HepG2 (cell line): ENCODE data around the gene CEBPZOS. TPM values are rescaled to one million over a fixed set of nuclear protein-coding genes. Genes with fewer than 3 reads are reported as not detected.

Experiments
- ATAC-seq: fragments of 200-7000 bp; cut with Tn5 transposase; 3 replicates; pipeline ENCODE4 v1.9.1; 2020; ENCODE audit warnings: mild to moderate bottlenecking, moderate library complexity
- BruUV-seq: library from RNA; stranded (reverse); fragments of 400-500 nt; replicated peaks from 2 replicates; lab custom pipeline; 2021; lab: Mats Ljungman, UMichigan
- CTCF ChIA-PET: fragments of 300-600 bp; formaldehyde crosslinking; extraction: SDS; loops from one replicate; lab custom pipeline; 2021; ENCODE audit warnings: low total read pairs, inconsistent platforms, low intra/inter-chr PET ratio; lab: Yijun Ruan, JAX
- POLR2A ChIA-PET: fragments of 350-600 bp; sonication (Branson Sonifier 250); formaldehyde crosslinking; loops from one replicate; lab custom pipeline; 2020; ENCODE audit warnings: antibody characterized with exemption, inconsistent platforms; lab: Yijun Ruan, JAX
- DNase-seq: peaks from one replicate; pipeline ENCODE4 v3.0.0-alpha.2; 2015; ENCODE audit warnings: low spot score
- FAIRE-seq: peaks from 3 replicates; lab custom pipeline; 2011; peaks lifted over from hg19 to GRCh38; lab: Jason Lieb, UNC
- H2AFZ ChIP-seq: one replicate; pipeline ENCODE4 v1.6.1; 2011; ENCODE audit warnings: low read length, inconsistent platforms
- H3K27ac ChIP-seq: fragments of 300-600 bp; 3 replicates; pipeline ENCODE4 v1.8.0; 2011; ENCODE audit warnings: mixed run types, mild to moderate bottlenecking, mixed read lengths, low read length, inconsistent platforms; ENCODE audit not compliant: insufficient read depth; ENCODE audit errors: extremely low read length
- H3K27me3 ChIP-seq, 2 experiments: fragments of 200-600 bp in 1 of 2; 2 replicates in 1 of 2; 3 replicates in 1 of 2; pipeline versions ENCODE4 v1.6.0 to v1.8.0; 2011; ENCODE audit warnings: low read length in 2 of 2, mild to moderate bottlenecking in 2 of 2, moderate library complexity in 2 of 2, inconsistent platforms in 1 of 2; ENCODE audit not compliant: insufficient read depth in 2 of 2, control insufficient read depth in 1 of 2
- H3K36me3 ChIP-seq, 2 experiments: fragments of 200-600 bp in 1 of 2; replicated peaks in 1 of 2; 2 replicates in 1 of 2; 3 replicates in 1 of 2; pipeline versions ENCODE4 v1.5.1 to v1.8.0; 2011; ENCODE audit warnings: low read length in 2 of 2, inconsistent platforms in 1 of 2; ENCODE audit not compliant: insufficient read depth in 2 of 2, control insufficient read depth in 1 of 2
- H3K4me1 ChIP-seq: 2 replicates; pipeline ENCODE4 v1.5.1; 2012; ENCODE audit warnings: low read length, inconsistent platforms; ENCODE audit not compliant: insufficient read depth
- H3K4me2 ChIP-seq: 2 replicates; pipeline ENCODE4 v1.6.0; 2011; ENCODE audit warnings: low read depth, low read length, inconsistent platforms
- H3K4me3 ChIP-seq, 3 experiments: fragments of 200-600 bp in 1 of 3; sonication (generic), shearing (Covaris generic) in 1 of 3; replicated peaks in 1 of 3; 2 replicates each; pipeline ENCODE4 v1.5.1; 2011 to 2016; ENCODE audit warnings: low read length in 3 of 3, inconsistent platforms in 2 of 3, low read depth in 2 of 3, mild to moderate bottlenecking in 2 of 3, control low read depth in 1 of 3, mixed read lengths in 1 of 3; ENCODE audit not compliant: insufficient read depth in 1 of 3
- H3K79me2 ChIP-seq: one replicate; pipeline ENCODE4 v1.6.1; 2011; ENCODE audit warnings: low read length, inconsistent platforms; ENCODE audit not compliant: insufficient read depth
- H3K9ac ChIP-seq: 2 replicates; pipeline ENCODE4 v1.6.0; 2011; ENCODE audit warnings: mild to moderate bottlenecking, low read depth, low read length, inconsistent platforms; ENCODE audit not compliant: insufficient read depth
- H3K9me3 ChIP-seq: 2 replicates; pipeline ENCODE4 v1.5.1; 2012; ENCODE audit warnings: mild to moderate bottlenecking, low read length
- H4K20me1 ChIP-seq: 2 replicates; pipeline ENCODE4 v1.6.0; 2011; ENCODE audit warnings: inconsistent platforms, mild to moderate bottlenecking, low read length, moderate library complexity; ENCODE audit not compliant: insufficient read depth
- ATM ChIP-seq: fragments of 450-650 bp; IDR thresholded peaks from 2 replicates; pipeline ENCODE4 v1.7.1; 2017; ENCODE audit warnings: mild to moderate bottlenecking, borderline replicate concordance
- DDIT3 ChIP-seq: sonication (generic); formaldehyde crosslinking; IDR thresholded peaks from 2 replicates; pipeline ENCODE4 v1.4.0; 2020; ENCODE audit warnings: mild to moderate bottlenecking, missing genetic modification reagents
- ETV6 ChIP-seq: sonication (generic); formaldehyde crosslinking; conservative IDR thresholded peaks from 2 replicates; pipeline ENCODE4 v1.4.0; 2020; ENCODE audit warnings: missing genetic modification reagents
- FOXP4 ChIP-seq: sonication (generic); formaldehyde crosslinking; IDR thresholded peaks from 2 replicates; pipeline ENCODE4 v1.4.0; 2020; ENCODE audit warnings: missing genetic modification reagents
- HBP1 ChIP-seq: IDR thresholded peaks from 2 replicates; pipeline ENCODE4 v1.6.1; 2016; ENCODE audit warnings: low read depth, control low read depth
- HOXA3 ChIP-seq: sonication (generic); formaldehyde crosslinking; IDR thresholded peaks from 2 replicates; pipeline ENCODE4 v1.5.0; 2020; ENCODE audit warnings: missing genetic modification reagents
- IKZF4 ChIP-seq: sonication (generic); formaldehyde crosslinking; IDR thresholded peaks from 2 replicates; pipeline ENCODE4 v1.5.1; 2020; ENCODE audit warnings: borderline replicate concordance, mild to moderate bottlenecking, low read depth, missing genetic modification reagents; ENCODE audit errors: not compliant biosample characterization
- MAFK ChIP-seq, 2 experiments: IDR thresholded peaks in 1 of 2; conservative IDR thresholded peaks in 1 of 2; 2 replicates each; pipeline ENCODE4 v1.6.1; 2011; ENCODE audit warnings: improper control_type of control experiment in 2 of 2, low read length in 2 of 2
- PHF20 ChIP-seq: sonication (generic); formaldehyde crosslinking; IDR thresholded peaks from 2 replicates; pipeline ENCODE4 v1.5.0; 2020; ENCODE audit warnings: mild to moderate bottlenecking, missing genetic modification reagents
- RAD51 ChIP-seq: fragments of 450-650 bp; IDR thresholded peaks from 2 replicates; pipeline ENCODE4 v1.6.1; 2016; ENCODE audit warnings: borderline replicate concordance
- SALL1 ChIP-seq: sonication (generic); formaldehyde crosslinking; IDR thresholded peaks from 2 replicates; pipeline ENCODE4 v1.8.0; 2022; ENCODE audit warnings: mild to moderate bottlenecking, missing genetic modification reagents
- SOX6 ChIP-seq, 2 experiments: fragments of 450-650 bp in 1 of 2; sonication (generic) in 1 of 2; formaldehyde crosslinking in 1 of 2; IDR thresholded peaks; 2 replicates each; pipeline versions ENCODE4 v1.4.0 to v1.6.1; 2017 to 2020; ENCODE audit warnings: antibody characterized with exemption in 1 of 2, mild to moderate bottlenecking in 1 of 2, missing genetic modification reagents in 1 of 2
- TMF1 ChIP-seq: sonication (generic); formaldehyde crosslinking; IDR thresholded peaks from 2 replicates; pipeline ENCODE4 v1.8.1; 2022; ENCODE audit warnings: low read depth, missing genetic modification reagents
- YY1 ChIP-seq: IDR thresholded peaks from 2 replicates; pipeline ENCODE4 v1.6.1; 2011; ENCODE audit warnings: low read length, low read depth, moderate library complexity, mild to moderate bottlenecking; ENCODE audit not compliant: insufficient read depth, insufficient replicate concordance
- ZNF33B ChIP-seq: sonication (generic); formaldehyde crosslinking; IDR thresholded peaks from 2 replicates; pipeline ENCODE4 v1.5.1; 2020; ENCODE audit warnings: mild to moderate bottlenecking, missing genetic modification reagents
- ZNF484 ChIP-seq: sonication (generic); formaldehyde crosslinking; IDR thresholded peaks from 2 replicates; pipeline ENCODE4 v1.5.1; 2020; ENCODE audit warnings: mild to moderate bottlenecking, low read depth, missing genetic modification reagents, borderline replicate concordance
- ZNF501 ChIP-seq: sonication (generic); formaldehyde crosslinking; IDR thresholded peaks from 2 replicates; pipeline ENCODE4 v1.5.1; 2020; ENCODE audit warnings: mild to moderate bottlenecking, moderate library complexity, missing genetic modification reagents
- ZSCAN12 ChIP-seq: sonication (generic); formaldehyde crosslinking; IDR thresholded peaks from 2 replicates; pipeline ENCODE4 v1.9.0; 2021; ENCODE audit warnings: mild to moderate bottlenecking, missing genetic modification reagents
- ZSCAN25 ChIP-seq: sonication (generic); formaldehyde crosslinking; IDR thresholded peaks from 2 replicates; pipeline ENCODE4 v1.8.0; 2022; ENCODE audit warnings: mild to moderate bottlenecking, missing genetic modification reagents
- WGBS: methylation state at CpG from one replicate; pipeline ENCODE4 v1.1.6; 2017; ENCODE audit warnings: low lambda C conversion rate; 5-methylcytosine and 5-hydroxymethylcytosine counted together
- in situ Hi-C: cut with HindIII; loops from 2 replicates; pipeline ENCODE4 v1.10.0; 2017; ENCODE audit warnings: low pct_unique_long_range_greater_than_20kb; ENCODE audit not compliant: extremely low pct_ligation_motif_present
- intact Hi-C: fragments of 100-400 bp; cut with micrococcal nuclease; formaldehyde crosslinking; loops from one replicate; pipeline ENCODE4 v1.10.0; 2022; ENCODE audit not compliant: unreplicated experiment
- polyA plus RNA-seq, 8 experiments: library from polyadenylated mRNA; depleted of rRNA in 3 of 8; stranded (reverse) in 7 of 8; unstranded in 1 of 8; fragments of >200 nt; fragmentation: Illumina TruSeq in 4 of 8; extraction: Trizol in 4 of 8; gene quantifications; 2 replicates each; pipeline versions ENCODE4 v1.2.1 to v1.2.3, GENCODE V29; 2011 to 2016; ENCODE audit warnings: low read depth in 4 of 8, missing spikeins in 1 of 8, mixed read lengths in 1 of 8; ENCODE audit not compliant: insufficient read depth in 1 of 8
- total RNA-seq, 5 experiments: library from RNA; depleted of rRNA; stranded (reverse); fragments of >200 nt; fragmentation: Illumina TruSeq; extraction: Trizol; gene quantifications; 2 replicates each; pipeline ENCODE4 v1.2.3, GENCODE V29; 2016; ENCODE audit warnings: low read depth in 1 of 5

Gene CEBPZOS
- total and polyA plus RNA-seq, 2 of the 13 experiments (the other 11 are each of a cell fraction or from before 2014, with no cell fraction given) = 18.6 to 44.7 TPM

- in situ Hi-C loops = no loop called here
- CTCF ChIA-PET = no interaction called here
- H3K36me3 ChIP-seq = no peaks in the 10 kb centered on the region
- TF ChIP-seq MAFK (conservative IDR thresholded peaks at IDR 0.05 in 1 of 2, IDR thresholded peaks at IDR 0.05 in 1 of 2; ENCODE audit: low read length in 2 of 2) (no peak), ZNF33B (CRISPR knock-in tag) (no peak), ETV6 (no peak), ZNF484 (CRISPR knock-in tag) (no peak), RAD51 (no peak), SALL1 (CRISPR knock-in tag) (no peak), ZSCAN25 (CRISPR knock-in tag) (no peak), ZNF501 (CRISPR knock-in tag) (no peak), TMF1 (CRISPR knock-in tag) (no peak), IKZF4 (CRISPR knock-in tag) (no peak), HBP1 (CRISPR knock-in tag) (no peak), PHF20 (CRISPR knock-in tag) (no peak), SOX6 (IDR thresholded peaks at IDR 0.05) (no peak), SOX6 (CRISPR knock-in tag; IDR thresholded peaks at IDR 0.05) (no peak), ZSCAN12 (CRISPR knock-in tag) (no peak), DDIT3 (no peak), YY1 (no peak), HOXA3 (no peak), FOXP4 (CRISPR knock-in tag) (no peak), ATM (no peak)
- TF ChIP-seq, all 625 proteins: peak for 0
- Histone ChIP-seq H3K79me2 (no peaks in the 10 kb centered on the region), H3K4me3 (0 out of 6 replicates have a peak within 1 kb of the TSS, but pooled peaks of 1 of the 3 experiments have one; percentile 7), H2AFZ (no peak within 1 kb of the TSS), H3K27me3 (peaks cover 3 to 23% of the 10 kb centered on the region in 2 experiments; a peak in 3 of 5 replicates), H3K9ac (no peak within 1 kb of the TSS), H3K27ac (no peak within 1 kb of the TSS), H3K4me1 (peaks cover 21% of the 10 kb centered on the region), H3K4me2 (peak within 1 kb of the TSS; percentile 62), H4K20me1 (no peaks in the 10 kb centered on the region), H3K9me3 (no peaks in the 10 kb centered on the region)
- POLR2A ChIA-PET = interaction anchor here (1.1 kb wide), 1 partner anchor 10 kb away, joined by 4 read pairs; no protein-coding TSS in a partner anchor
- WGBS = 57% methylated on average over 2 of the region's 2 CpGs
- no peak for ATAC-seq
- no peak for FAIRE-seq
- intact Hi-C loops = no loop called here
- BruUV-seq = no TSS peak
- DNase-seq = no peak
Measured at GRCh38 chr2:37188570-37188969, 7.7 kb upstream of the CEBPZOS start, which contains the start of gene SULT6B1. Gene SULT6B1 (minus strand): TSS chr2:37188670. CDS start chr2:37188640, 30 bp downstream.
